ENCODE results near the gene NDST3. TPM values are rescaled to one million over a fixed set of nuclear protein-coding genes. Genes with fewer than 3 reads are reported as not detected.

The NDST3 gene
- total RNA-seq, 1 experiment from 2014 or later, result 0.70 TPM

- Histone ChIP-seq H3K9ac (ENCODE audit: extremely low read depth, insufficient read length, low read length) (no peak overlapping the region), H3K9me3 (ENCODE audit: control insufficient read depth, low read depth, low read length) (no peaks in the 10 kb centered on the region), H3K23ac (ENCODE audit: insufficient read length, low read depth, low read length) (no peak overlapping the region), H3K56ac (ENCODE audit: insufficient read length, low read depth, low read length) (no peak overlapping the region), H3K27ac (ENCODE audit: insufficient read length, low read depth, low read length) (no peak overlapping the region), H3K79me1 (ENCODE audit: insufficient read depth, low read depth, low read length, poor library complexity, severe bottlenecking) (no peaks in the 10 kb centered on the region), H3K18ac (ENCODE audit: insufficient read length, low read depth, low read length) (no peak overlapping the region), H2BK5ac (ENCODE audit: insufficient read length, low read length) (no peak overlapping the region), H4K91ac (ENCODE audit: insufficient read length, low read depth, low read length) (no peak overlapping the region), H3K27me3 (ENCODE audit: insufficient read depth, low read length) (no peaks in the 10 kb centered on the region), H4K5ac (ENCODE audit: insufficient read length, low read depth, low read length) (no peak overlapping the region), H2BK120ac (ENCODE audit: low read depth, low read length, poor library complexity, severe bottlenecking) (no peak overlapping the region), H3K4me2 (ENCODE audit: insufficient read depth, insufficient read length, low read length) (no peak overlapping the region), H3K4me1 (ENCODE audit: insufficient read depth, low read length) (no peaks in the 10 kb centered on the region), H2BK12ac (ENCODE audit: insufficient read length, low read depth, low read length) (no peak overlapping the region), H2AK5ac (ENCODE audit: insufficient read length, low read length) (no peak overlapping the region), H3T11ph (ENCODE audit: low read length) (no peak overlapping the region), H2BK15ac (ENCODE audit: low read depth, low read length) (no peak overlapping the region), H2AFZ (ENCODE audit: low read length) (no peak overlapping the region), H3K23me2 (ENCODE audit: insufficient read length, low read depth, low read length, poor library complexity, severe bottlenecking) (no peaks in the 10 kb centered on the region), H3K14ac (ENCODE audit: insufficient read depth, low read length) (no peak overlapping the region), H2BK20ac (ENCODE audit: low read depth, low read length, poor library complexity, severe bottlenecking) (no peak overlapping the region), H3K4ac (ENCODE audit: low read depth, low read length) (no peak overlapping the region), H3K79me2 (ENCODE audit: insufficient read depth, low read length) (no peaks in the 10 kb centered on the region), H4K8ac (replicated peaks; ENCODE audit: insufficient read length, low read depth, low read length) (no peak overlapping the region), H4K20me1 (ENCODE audit: control insufficient read depth, insufficient read depth, insufficient read length) (no peaks in the 10 kb centered on the region)
- Mint-ChIP-seq H3K27ac (no peak overlapping the region), H3K9me3 (no peaks in the 10 kb centered on the region), H3K4me1 (peaks cover under 1 to 5% of the 10 kb centered on the region in 2 experiments; a peak in 2 of 4 replicates), H3K4me3 (no peak overlapping the region), H3K27me3 (ENCODE audit: low read depth) (no peaks in the 10 kb centered on the region), H3K36me3 (ENCODE audit: insufficient read depth in 1 of 3, low read depth in 3 of 3) (no peaks in the 10 kb centered on the region)
- TF ChIP-seq CTCF (conservative IDR thresholded peaks at IDR 0.05), result no peak
- no peak for DNase-seq
Observed at GRCh38 chr4:118177126-118177525, 142.8 kb downstream of the NDST3 start.
